Adrenal gland (tissue), 5 donors: ENCODE data around the gene MTRF1L.

Source experiments
- CTCF ChIP-seq, 6 experiments: fragments of 450-650 bp in 4 of 6; fragments of 200-600 bp in 2 of 6; sonication (generic) in 1 of 6; IDR thresholded peaks; 1 replicate in 5 of 6; 2 replicates in 1 of 6; pipeline versions ENCODE4 v1.5.1 to v1.8.0; 2016 to 2021; ENCODE audit warnings: antibody characterized with exemption in 6 of 6, mild to moderate bottlenecking in 2 of 6, moderate library complexity in 1 of 6
- POLR2A ChIP-seq, 2 donors: fragments of 450-650 bp; IDR thresholded peaks; one replicate each; pipeline ENCODE4 v1.6.1; 2017; ENCODE audit warnings: antibody characterized with exemption in 2 of 2, mild to moderate bottlenecking in 2 of 2, moderate library complexity in 1 of 2
- donor health status: DM: no; HTN: no; CAD: no.

GRCh38 chr6:153028963-153029362 lies 26.5 kb upstream of the MTRF1L start:
- no peak for TF ChIP-seq CTCF (IDR thresholded peaks at IDR 0.05)
- no peak for TF ChIP-seq POLR2A (IDR thresholded peaks at IDR 0.05)
